Measurements from ENCODE around the gene COL27A1. TPM values are rescaled to one million over a fixed set of nuclear protein-coding genes. Genes with fewer than 3 reads are reported as not detected.
A peak's percentile ranks its signal among the peaks of the same experiment; 100 is the strongest.

Gene COL27A1
- total RNA-seq, 1 donor from 2014 or later, result 8.0 TPM

GRCh38 chr9:114283551-114284111, 128.3 kb downstream of the COL27A1 start:
- no peak for ATAC-seq (ENCODE audit: poor library complexity)
- no peak for DNase-seq
- intact Hi-C loops (cut with DNase I), result no loop called here

- no peak for DNase-seq
- no peak for ATAC-seq (ENCODE audit: poor library complexity)
- intact Hi-C loops (cut with DNase I), result no loop called here
These were observed 129.2 kb downstream of the COL27A1 start for GRCh38 chr9:114284316-114285060.

GRCh38 chr9:114285166-114285867, 130.0 kb downstream of the COL27A1 start:
- intact Hi-C loops (cut with DNase I), result no loop called here
- no peak for DNase-seq

GRCh38 chr9:114286146-114286679, 130.9 kb downstream of the COL27A1 start:
- intact Hi-C loops (cut with DNase I), result no loop called here
- DNase-seq, result no peak
- ATAC-seq (ENCODE audit: poor library complexity), result no peak

More at GRCh38 chr9:114285166-114285867, 130.0 kb downstream of the COL27A1 start:
- no peak for ATAC-seq (ENCODE audit: poor library complexity)

- DNase-seq (no peak), ATAC-seq (ENCODE audit: poor library complexity) (no peak)
- intact Hi-C loops (cut with DNase I), result no loop called here
These were observed 131.8 kb downstream of the COL27A1 start for GRCh38 chr9:114287001-114287762.

GRCh38 chr9:114287763-114288192, 132.4 kb downstream of the COL27A1 start:
- DNase-seq, result no peak
- no peak for ATAC-seq (ENCODE audit: poor library complexity)
- intact Hi-C loops (cut with DNase I), result no loop called here

- no peak for DNase-seq
- intact Hi-C loops (cut with DNase I), result no loop called here
- no peak for ATAC-seq (ENCODE audit: poor library complexity)
These were observed 133.1 kb downstream of the COL27A1 start for GRCh38 chr9:114288193-114289091.

GRCh38 chr9:114289106-114289505, 133.8 kb downstream of the COL27A1 start:
- no peak for ATAC-seq (ENCODE audit: poor library complexity)
- no peak for DNase-seq
- intact Hi-C loops (cut with DNase I), result no loop called here

GRCh38 chr9:114289571-114290481, 134.5 kb downstream of the COL27A1 start:
- DNase-seq (no peak), ATAC-seq (ENCODE audit: poor library complexity) (no peak)
- intact Hi-C loops (cut with DNase I), result loop anchor here (2.0 kb wide), 1 partner anchor 207 kb away; no protein-coding TSS in a partner anchor

- intact Hi-C loops (cut with DNase I), result loop anchor here (2.0 kb wide), 1 partner anchor 208 kb away; no protein-coding TSS in a partner anchor
- ATAC-seq (ENCODE audit: poor library complexity) (peak; percentile 24), DNase-seq (no peak)
These were observed 135.2 kb downstream of the COL27A1 start for GRCh38 chr9:114290561-114290986.

- intact Hi-C loops (cut with DNase I), result loop anchor here (2.0 kb wide), 1 partner anchor 208 kb away; no protein-coding TSS in a partner anchor
- ATAC-seq (ENCODE audit: poor library complexity) (peak; percentile 59), DNase-seq (peak; percentile 84)
These were observed 135.7 kb downstream of the COL27A1 start for GRCh38 chr9:114291064-114291474.

- DNase-seq (no peak), ATAC-seq (ENCODE audit: poor library complexity) (no peak)
- intact Hi-C loops (cut with DNase I), result loop anchor here (2.0 kb wide), 1 partner anchor 209 kb away; no protein-coding TSS in a partner anchor
These were observed 136.7 kb downstream of the COL27A1 start for GRCh38 chr9:114291886-114292590.

GRCh38 chr9:114294664-114295063, 139.3 kb downstream of the COL27A1 start:
- intact Hi-C loops (cut with DNase I), result no loop called here
- ATAC-seq (ENCODE audit: poor library complexity) (no peak), DNase-seq (no peak)

GRCh38 chr9:114296338-114296737, 141.0 kb downstream of the COL27A1 start:
- ATAC-seq (ENCODE audit: poor library complexity) (no peak), DNase-seq (no peak)
- intact Hi-C loops (cut with DNase I), result no loop called here

GRCh38 chr9:114299286-114300152, 144.2 kb downstream of the COL27A1 start:
- intact Hi-C loops (cut with DNase I), result no loop called here
- DNase-seq (peak; percentile 29), ATAC-seq (ENCODE audit: poor library complexity) (no peak)

All from Right ventricle myocardium superior (tissue), 1 donor.